ENCODE measurements around the gene NXT1.

DNA sequence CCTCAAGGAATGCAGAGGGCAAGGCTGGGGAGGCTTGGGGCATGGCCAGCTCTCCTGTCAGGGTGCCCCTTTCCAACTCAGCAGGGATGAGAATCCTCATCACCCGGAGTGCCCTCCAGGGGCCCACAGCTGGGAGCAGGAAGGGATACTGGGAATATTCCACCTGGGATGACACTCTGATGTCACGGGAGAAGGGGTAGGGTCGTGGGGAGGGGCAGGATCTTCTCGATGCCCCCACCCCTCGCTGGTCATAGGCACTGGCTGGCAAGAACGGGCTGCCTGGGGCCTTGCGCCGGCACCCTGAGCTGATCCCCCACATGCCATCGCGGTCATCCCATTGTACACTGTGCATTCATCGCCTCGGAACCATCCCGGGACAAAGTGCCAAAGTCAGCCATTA lies 10.6 kb upstream of the NXT1 start:
- TF ChIP-seq, protein P1, sequence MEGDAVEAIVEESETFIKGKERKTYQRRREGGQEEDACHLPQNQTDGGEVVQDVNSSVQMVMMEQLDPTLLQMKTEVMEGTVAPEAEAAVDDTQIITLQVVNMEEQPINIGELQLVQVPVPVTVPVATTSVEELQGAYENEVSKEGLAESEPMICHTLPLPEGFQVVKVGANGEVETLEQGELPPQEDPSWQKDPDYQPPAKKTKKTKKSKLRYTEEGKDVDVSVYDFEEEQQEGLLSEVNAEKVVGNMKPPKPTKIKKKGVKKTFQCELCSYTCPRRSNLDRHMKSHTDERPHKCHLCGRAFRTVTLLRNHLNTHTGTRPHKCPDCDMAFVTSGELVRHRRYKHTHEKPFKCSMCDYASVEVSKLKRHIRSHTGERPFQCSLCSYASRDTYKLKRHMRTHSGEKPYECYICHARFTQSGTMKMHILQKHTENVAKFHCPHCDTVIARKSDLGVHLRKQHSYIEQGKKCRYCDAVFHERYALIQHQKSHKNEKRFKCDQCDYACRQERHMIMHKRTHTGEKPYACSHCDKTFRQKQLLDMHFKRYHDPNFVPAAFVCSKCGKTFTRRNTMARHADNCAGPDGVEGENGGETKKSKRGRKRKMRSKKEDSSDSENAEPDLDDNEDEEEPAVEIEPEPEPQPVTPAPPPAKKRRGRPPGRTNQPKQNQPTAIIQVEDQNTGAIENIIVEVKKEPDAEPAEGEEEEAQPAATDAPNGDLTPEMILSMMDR (IDR thresholded peaks at IDR 0.05; ENCODE audit: low read length): no peak
- no peak for TF ChIP-seq EZH2 (IDR thresholded peaks at IDR 0.05; ENCODE audit: borderline replicate concordance, low read length)

Data from OCI-LY1 (cell line).